SK-N-SH (cell line): ENCODE data around the gene ISOC2.

Experiments
- CTCF ChIP-seq: fragments of 200-600 bp; sonication (generic); IDR thresholded peaks from 2 replicates; pipeline ENCODE4 v1.6.1; 2017; ENCODE audit warnings: antibody characterized with exemption, mild to moderate bottlenecking, moderate library complexity
- REST ChIP-seq: IDR thresholded peaks from 2 replicates; pipeline ENCODE4 v1.6.1; 2012; ENCODE audit warnings: mild to moderate bottlenecking, low read depth, low read length, moderate library complexity
- ZBTB33 ChIP-seq: IDR thresholded peaks from 2 replicates; pipeline ENCODE4 v1.4.0; 2012; ENCODE audit warnings: low read depth, borderline replicate concordance

- no peak for TF ChIP-seq CTCF
- TF ChIP-seq ZBTB33: no peak
- no peak for TF ChIP-seq REST
These were observed 41.7 kb upstream of the ISOC2 start for GRCh38 chr19:55503157-55503501.
